OCI-LY1 (cell line): Measurements from ENCODE around the gene NALCN.

ENCODE experiments used
- EZH2 ChIP-seq: fragments of 200-600 bp; sonication (generic), shearing (Covaris generic); IDR thresholded peaks from 2 replicates; pipeline ENCODE4 v1.8.0; 2017; ENCODE audit warnings: borderline replicate concordance, mixed run types, mild to moderate bottlenecking, antibody characterized with exemption, low read length, moderate library complexity, mixed read lengths
- TF ChIP-seq, protein P1 (sequence below): fragments of 200-600 bp; sonication (generic), shearing (Covaris generic); IDR thresholded peaks from 2 replicates; pipeline ENCODE4 v1.5.1; 2017; ENCODE audit warnings: mild to moderate bottlenecking, antibody characterized with exemption, low read length, moderate library complexity, mixed read lengths

DNA sequence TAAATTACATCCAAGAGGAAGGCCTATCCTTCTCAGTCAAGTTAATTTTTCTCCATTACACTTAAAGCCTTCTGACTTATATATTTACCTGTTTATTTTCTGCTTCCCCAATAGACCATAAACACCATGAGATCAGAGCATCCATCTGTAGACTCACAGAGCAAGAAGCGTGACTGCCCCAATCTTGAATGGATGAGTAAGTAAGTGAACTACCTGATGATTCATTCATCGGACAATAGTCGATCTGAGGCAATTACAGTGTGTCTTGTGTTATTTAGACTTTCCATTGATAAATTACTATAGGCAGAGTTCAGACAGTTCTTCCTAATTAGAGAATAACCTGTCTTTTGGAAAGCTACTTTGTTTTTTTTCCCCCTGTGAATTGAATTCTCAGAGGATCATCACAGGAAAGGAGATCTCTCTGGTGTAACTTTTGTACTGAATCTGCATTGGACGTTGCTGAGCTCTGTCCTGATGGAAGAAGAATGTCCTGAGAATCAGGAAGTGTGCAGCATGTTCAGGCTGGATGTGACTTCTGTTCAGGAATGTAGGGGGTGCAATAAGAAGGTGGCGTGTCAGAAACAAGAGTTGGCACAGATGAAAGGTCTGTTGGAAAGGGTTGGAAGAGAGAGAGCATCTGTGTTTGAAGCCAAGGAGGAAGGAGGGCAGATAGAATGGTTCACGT, 367.0 kb downstream of the NALCN start:
- TF ChIP-seq, protein P1, sequence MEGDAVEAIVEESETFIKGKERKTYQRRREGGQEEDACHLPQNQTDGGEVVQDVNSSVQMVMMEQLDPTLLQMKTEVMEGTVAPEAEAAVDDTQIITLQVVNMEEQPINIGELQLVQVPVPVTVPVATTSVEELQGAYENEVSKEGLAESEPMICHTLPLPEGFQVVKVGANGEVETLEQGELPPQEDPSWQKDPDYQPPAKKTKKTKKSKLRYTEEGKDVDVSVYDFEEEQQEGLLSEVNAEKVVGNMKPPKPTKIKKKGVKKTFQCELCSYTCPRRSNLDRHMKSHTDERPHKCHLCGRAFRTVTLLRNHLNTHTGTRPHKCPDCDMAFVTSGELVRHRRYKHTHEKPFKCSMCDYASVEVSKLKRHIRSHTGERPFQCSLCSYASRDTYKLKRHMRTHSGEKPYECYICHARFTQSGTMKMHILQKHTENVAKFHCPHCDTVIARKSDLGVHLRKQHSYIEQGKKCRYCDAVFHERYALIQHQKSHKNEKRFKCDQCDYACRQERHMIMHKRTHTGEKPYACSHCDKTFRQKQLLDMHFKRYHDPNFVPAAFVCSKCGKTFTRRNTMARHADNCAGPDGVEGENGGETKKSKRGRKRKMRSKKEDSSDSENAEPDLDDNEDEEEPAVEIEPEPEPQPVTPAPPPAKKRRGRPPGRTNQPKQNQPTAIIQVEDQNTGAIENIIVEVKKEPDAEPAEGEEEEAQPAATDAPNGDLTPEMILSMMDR: no peak
- TF ChIP-seq EZH2: no peak
